Measurements from ENCODE around the gene FHL1.
A peak's percentile ranks its signal among the peaks of the same experiment; 100 is the strongest.
"Not testable (repeated sequence)": the region's sequence is repeated elsewhere in the genome, so short reads cannot be mapped to it uniquely, and the experiment has no call there.

The FHL1 gene

DNA sequence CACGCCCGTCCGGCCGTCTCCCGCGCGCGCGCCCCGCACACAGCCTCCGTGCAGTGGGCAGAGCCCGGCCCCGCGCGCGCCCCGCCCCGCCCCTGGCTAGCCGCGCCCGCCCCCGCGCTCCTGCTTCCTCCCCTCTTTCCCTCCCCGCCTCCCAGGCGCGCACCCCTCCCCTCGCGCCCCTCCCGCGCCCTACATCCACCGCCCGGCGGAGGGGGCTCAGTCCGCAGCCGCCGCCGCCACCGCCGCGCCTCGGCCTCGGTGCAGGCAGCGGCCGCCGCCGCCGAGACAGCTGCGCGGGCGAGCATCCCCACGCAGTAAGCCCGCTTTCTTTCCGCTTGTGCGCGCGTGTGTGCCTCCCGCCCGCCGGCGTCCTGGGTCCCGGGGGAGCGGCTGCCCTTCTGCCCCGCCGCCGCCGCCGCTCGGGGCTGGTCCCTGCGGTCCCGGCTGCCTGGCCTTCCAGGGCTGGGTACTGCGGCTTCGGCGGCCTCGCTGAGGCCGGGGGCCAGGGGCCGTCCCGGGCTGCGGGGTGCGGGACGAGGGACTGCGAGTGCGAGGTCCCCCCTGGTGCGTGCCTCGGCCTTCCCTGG lies at the start of gene FHL1:
Gene FHL1, plus strand, starts transcription at position 219 of the 587 bp plus-strand sequence.
- DNase-seq: no peak

DNA sequence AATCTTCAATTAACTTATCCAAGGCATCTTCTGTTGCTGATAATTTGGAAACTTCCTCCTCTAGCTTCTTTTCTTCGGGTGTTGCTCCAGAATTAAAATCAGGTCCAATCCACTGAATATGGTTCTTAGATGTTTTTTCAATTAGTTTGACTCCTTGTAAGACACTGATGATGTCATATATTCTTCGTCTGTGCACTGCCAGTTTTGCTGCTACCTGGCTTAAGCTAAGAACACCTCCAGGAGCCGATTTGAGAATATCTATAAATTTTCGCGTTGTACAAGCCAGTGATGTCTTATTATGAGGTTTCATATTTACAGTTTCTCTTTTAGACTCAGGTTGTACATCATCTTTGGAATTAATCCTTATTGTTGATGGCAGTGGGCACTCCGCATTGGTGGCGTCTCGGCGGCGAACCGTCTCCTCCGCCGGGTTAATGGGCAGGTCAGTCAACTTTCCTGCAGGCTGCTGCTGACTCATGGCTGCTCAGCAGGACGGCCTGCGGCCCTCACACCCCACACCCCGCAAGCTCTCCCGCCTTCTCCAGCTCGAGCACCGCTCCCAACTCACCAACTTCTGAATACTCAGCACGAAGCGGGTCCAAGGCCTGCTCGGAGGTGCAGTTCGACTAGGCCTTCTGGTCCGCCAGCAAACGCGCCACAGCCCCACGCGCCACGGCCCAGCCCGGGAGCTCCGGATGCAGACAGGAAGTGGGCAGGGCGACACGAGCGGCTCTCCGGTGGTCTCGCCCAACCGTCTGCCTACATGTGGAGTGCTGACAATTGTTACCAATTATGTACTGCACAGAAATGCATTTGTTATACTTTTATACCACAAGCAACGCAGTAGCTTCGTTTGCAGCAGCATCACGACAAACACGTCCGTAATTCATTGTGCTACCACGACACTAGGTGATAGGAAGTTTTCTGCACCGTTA lies 49.2 kb upstream of the FHL1 start:
- DNase-seq: no peak

DNA sequence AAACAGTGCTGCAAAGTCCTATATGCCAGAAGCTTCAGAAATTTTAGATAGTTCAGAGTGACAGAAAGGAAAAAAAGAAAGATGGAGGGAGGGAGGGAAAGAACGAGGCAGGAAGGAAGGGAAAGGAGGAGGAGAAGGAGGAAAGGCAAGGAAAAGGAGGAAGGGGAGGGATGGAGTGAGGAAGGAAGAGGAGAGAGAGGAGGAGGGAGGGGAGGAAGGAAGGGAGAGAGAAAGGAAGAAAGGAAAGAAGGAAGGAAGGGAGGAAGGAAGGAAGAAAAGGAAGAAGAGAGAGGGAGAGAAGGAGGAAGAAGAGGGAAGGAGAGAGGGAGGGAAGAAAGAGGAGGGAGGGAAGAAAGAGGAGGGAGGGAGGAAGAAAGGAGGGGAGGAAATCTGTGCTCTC lies 42.4 kb upstream of the FHL1 start:
- DNase-seq: no peak

DNA sequence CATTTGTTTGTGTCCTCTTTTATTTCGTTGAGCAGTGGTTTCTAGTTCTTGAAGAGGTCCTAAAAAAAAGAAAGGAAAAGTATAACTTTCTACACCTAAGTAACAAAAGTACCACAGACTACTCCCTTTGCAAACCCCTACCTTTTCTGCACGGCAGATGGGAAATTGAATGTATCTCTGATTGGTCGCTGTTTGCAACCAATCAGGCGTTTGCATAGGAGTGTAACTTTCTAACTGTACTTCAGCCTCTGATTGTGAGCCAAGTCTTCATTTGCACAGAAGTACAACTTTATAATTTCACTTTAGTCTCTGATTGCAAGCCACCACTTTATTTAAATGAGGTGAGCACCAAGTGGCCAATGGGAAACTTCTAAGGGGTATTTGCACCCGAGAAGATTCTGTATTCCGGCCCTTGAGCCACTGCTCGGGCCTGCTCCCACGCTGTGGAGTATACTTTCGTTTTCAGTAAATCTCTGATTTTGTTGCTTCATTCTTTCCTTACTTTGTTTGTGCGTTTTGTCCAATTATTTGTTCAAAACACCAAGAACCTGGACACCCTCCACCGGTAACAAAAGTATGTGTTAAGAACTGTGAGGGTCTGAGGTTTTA lies 40.3 kb upstream of the FHL1 start:
- DNase-seq: no peak

DNA sequence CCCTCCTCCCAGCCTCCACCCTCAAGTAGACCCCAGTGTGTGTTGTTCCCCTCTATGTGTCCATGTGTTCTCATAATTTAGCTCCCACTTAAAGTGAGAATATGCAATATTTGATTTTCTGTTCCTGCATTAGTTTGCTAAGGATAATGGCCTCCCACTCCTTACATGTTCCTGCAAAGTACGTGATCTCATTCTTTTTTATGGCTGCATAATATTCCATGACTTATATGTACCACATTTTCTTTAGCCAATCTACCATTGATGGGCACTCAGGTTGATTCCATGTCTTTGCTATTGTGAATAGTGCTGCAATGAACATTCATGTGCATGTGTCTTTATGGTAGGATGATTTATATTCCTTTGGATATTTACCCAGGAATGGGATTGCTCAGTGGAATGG lies 38.4 kb upstream of the FHL1 start:
- DNase-seq: not testable (repeated sequence)

DNA sequence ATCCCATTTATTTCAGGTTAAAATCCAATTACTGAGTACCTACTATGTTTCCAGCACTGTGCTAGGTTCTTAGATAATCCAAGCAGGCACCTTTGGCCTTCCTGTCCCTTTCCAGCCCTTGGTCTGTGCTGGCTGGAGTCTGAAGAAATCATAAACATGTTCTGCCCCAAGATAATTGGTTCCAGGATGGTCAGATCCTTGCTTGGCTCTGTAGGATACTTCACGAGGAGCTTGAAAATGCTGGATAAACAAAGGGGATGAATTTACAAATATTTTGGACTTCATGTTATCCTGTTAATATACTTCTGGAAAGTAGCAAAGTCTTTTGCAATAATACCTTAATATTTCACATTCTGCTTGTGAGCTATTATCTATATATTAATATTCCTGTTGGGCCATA lies 35.0 kb upstream of the FHL1 start:
- DNase-seq: no peak

DNA sequence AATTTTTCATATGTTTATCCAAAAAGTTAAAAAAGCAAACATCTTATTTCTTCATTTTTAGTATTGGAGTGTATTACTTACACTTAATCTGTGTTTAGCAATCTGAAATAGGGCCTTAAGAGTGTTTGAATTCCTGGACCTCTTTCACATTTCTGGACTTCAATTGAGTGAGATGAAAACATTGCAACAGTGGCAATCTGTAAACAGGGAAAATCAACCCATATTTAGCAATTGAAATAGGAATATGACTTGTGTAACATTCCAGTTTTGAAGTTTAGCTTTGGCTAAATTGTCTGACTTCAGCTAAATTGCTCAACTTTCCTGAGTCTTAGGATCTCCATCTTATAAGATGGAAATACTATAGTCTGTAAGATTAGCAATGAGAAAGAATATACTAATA lies 34.6 kb upstream of the FHL1 start:
- DNase-seq: no peak

DNA sequence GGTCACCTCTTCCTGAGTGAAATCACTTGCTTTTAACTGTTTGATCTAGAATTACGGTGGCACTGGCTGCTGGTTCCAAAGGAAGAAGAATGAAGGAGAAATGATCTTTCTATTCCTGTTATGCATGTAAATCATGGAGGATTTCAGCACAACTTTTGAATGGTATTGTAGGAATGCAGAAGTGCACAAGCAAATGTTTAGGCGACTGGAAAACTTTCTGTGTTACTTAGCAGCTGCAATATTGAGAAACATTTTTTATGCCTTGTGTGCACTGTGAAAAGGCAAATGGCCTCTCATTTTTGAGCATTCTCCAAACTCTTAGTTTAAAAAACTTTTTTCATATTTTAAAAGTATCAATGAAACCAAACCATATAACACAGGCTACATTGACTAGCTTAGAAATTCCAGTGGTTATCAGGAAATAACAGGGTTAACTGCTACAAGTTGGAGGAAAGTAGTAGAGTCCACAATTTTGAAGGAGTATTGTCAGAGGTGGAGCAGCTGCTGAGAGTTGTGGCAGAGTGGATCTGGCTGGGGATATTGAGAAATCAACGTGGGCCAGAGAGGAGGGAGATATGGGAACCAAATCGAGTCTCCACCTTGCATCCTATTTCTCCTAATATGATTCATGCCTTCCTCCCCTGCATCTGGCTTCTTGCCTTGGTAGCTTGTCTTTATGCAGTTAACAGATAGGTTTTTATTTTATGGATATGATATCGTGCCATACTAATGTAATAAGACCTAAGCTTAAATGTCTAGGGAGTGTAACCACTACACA lies 32.0 kb upstream of the FHL1 start:
- DNase-seq: no peak

DNA sequence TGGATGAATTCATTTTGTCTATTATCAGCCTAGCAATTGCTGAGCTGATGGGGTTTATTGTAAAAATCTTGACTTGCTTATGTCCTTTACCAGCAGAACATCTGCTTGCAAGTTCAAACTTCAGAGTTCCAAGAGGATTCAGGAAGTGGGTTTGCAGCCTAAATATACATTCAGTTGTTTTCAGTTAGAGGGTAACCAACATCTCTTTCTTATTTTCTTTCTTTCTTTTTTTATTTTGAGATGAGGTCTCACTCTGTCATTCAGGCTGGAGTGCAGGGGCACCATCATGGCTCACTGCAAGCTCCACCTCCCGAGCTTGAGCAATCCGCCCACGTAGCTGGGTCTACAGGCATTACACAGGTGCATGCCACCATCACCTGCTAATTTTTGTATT lies 31.4 kb upstream of the FHL1 start:
- no peak for DNase-seq

DNA sequence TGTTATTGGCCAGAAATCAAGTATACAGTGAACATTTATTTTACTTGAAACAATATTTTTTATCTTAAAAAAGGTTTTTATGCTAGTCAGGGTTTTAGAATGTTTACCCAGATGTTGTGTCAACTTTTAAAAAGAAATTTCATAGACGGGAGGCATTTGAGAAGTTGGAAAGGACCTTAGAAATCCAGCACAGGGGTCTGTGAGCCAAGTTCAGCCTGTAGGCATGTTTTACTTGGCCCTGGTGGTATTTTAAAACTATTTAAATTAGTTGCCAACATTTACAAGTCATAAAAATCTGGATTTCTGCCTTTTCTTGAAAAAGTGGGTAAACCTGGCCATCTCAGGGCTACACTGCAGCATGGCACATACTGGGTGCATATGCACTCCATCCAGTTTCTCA lies 25.5 kb upstream of the FHL1 start:
- DNase-seq: no peak

DNA sequence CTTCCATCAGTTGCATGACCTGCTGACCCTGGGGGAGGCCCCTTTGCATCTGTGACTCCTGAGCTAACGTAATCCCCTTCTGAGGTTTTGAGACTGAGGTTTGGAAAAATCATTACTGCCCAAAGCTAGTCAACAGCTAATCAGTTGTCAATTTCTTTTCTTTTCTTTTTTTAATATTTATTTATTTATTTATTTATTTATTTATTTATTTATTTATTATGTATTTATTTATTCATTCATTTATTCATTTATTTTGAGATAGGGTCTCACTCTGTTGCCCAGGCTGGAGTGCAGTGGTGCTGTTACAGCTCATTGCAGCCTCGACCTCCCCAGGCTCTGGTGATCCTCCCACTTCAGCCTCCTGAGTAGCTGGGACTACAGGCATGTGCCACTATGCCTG lies 25.1 kb upstream of the FHL1 start:
- DNase-seq: no peak

DNA sequence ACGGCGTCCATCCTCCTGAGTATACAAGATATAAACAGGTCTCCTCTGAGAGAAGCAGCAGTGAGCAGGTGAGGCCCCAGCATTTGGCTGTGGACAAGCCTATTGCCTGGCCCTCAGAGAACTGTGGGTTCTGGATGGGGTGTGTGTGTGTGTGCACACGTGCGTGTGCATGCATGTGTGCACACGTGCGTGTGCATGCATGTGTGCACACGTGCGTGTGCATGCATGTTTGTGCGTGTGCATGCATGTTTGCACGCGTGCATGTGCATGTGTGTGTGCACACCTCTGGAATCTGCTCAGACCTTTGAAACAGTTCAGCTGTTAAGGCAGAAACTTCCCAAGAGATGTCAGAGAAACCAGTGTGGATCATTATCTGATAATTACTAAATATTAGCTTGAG lies 22.2 kb upstream of the FHL1 start:
- DNase-seq: no peak

DNA sequence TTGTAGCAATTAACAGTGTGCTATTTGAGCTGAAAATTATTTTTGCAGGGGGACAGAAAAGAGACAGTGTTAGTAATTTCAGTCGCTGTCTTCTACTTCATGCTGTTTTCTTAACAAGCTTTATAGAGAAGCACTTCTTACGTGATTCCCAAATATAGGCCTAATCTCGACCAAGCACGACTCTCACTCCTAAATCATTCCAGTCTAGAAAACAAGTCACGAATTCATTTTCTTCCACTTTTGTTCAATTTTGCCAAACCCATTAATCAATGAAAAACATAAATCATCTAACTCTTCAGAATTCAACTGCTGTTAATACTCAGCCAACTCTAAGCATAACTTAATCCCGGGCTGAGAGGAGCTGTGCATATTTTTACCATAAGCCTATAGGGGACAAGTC lies 21.0 kb upstream of the FHL1 start:
- DNase-seq: no peak

DNA sequence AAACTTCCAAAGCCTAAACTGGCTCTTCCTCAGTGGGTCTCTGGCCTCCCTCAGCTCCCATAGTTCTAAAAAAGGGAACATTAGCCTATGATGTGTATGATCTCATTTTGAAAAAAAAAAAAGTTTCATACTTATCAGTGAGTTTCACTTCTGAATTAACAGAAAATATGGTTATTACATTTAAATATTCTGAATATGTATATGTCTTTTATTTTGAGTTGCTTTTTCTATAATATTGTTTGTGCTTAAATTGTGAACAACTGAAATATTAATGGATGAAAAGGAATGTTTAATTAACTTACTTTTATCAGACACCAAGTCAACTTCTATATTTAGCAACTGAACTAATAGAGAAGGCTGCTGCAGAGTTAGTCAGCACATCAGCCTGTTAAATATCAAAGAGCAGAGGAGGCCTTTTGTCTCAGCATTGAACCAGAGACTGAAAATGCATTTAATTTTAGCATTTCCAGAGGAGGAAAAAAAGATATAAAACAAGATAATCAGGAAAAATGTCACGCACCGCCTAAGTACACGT lies 20.4 kb upstream of the FHL1 start:
- no peak for DNase-seq

DNA sequence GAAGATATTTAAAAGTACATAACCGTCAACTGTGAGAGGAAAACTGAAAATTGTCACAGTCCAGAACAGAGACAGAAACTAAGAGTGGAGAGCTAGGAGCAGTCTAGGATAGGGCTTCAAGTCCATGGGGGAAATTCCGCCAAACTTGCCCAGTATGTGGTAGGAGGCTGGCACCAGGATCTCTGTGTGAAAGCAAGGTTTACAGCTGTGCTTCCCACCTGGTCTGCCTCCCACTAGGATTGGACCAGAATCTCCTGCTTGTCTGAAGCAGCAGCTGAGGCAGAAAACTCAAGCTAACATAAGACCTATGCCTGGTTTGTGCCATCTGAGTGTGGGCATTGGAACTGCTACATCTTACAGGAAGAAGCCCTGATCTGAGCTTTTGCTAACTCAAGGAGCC lies 18.6 kb upstream of the FHL1 start:
- DNase-seq: no peak

DNA sequence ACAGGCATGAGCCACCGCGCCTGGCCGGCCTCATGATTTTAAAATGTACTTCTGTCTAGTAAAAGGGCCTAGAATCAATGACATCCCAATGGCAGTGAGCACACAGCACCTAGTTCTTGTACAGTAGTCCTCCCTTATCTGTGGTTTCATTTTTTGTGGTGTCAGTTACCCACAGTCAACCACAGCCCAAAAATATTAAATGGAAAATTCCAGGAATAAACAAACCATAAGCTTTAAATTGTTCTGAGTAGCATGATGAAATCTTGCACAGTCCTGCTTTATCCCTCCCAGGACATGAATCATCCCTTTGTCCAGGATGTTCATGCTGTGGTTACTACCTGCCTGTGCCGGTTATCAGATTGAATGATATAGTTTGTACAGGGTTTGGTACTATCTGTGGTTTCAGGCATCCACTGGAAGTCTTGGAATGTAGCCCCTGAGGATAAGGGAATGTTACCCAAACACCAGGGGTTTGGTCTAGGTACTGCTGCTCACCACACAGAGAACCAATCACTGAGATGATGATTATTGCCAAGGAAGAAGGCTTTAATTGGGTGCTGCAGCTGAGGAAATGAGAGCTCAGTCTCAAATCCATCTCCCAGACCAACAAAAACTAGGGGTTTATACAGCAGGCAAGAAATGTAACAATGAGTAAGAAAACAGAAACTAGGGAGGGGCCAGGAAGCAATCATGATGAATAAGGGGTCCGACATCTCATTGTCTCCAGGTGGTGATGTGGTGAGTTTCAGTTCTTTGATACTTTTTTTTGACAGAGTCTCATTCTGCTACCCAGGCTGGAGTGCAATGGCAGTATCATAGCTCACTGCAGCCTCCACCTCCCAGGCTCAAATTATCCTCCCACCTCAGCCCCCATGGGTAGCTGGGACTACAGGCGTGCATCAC lies 16.2 kb upstream of the FHL1 start:
- DNase-seq: peak; percentile 16

DNA sequence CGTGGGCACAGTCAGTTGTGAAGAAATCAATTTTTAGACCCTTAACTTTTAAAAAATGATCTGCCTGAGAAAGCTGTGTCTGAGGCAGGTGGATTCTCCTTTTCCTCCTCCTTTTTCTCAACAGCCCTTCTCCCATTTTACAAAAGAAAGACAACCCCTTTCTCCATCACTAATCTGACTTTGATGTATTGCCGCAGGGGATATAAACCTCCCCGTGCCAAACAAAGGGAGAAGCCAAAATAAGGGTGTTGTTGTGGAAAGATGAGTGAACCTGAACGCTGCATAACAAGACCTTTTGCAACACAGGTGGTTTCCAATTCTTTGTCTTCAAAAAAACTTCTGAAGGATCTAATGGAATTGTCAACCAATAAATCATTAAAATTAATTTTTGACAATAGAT lies 8.4 kb upstream of the FHL1 start:
- DNase-seq: no peak

DNA sequence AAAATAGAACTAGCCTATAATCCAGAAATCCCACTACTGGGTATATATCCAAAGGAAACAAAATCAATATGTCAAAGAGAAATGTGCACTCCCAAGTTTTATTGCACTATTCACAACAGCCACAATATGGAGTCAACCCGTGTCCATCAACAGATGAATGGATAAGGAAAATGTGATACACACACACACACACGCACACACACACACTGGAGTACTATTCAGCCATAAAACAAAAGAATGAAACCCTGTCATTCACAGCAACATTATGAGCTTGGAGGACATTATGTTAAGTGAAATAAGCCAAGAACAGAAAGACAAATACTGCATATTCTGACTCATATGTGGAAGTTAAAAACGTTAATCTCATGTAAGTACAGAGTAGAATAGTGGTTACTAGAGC lies 5.8 kb upstream of the FHL1 start:
- no peak for DNase-seq

DNA sequence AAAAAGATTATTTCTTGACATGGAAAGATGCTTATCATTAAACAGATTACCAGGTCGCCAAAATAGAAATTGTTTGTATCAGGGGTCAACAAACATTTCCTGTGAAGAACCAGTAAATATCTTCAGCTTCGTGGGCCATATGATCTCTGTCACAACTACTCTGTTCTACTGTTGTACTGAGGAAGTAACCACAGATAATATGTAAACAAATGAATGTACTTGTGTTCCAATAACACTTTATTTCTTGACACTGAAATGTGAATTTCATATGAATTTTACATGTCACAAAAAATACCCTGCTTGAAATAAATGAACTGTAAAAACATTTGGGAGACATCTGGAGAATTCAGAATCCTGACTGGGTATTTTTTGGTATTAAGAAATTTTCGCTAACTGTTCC lies 4.7 kb upstream of the FHL1 start:
- no peak for DNase-seq

DNA sequence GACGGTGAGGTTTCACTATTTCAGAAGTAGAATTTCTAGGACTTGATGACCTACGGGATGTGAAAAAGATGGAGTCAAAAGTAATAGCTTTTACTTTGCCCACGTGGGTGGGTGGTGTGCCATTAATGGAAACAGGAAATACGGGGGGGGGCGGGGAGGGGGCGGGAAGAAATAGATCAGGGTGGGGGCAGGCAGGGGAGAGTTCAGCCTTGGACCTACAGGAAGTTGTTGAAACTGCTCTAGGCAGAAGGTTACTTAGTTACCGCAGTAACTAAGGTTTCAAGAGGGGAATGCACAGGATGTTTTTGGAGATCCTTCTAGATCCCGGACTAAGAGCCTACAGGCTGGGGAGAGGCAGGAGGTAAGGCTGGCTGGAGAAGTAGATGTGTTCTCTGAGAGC lies 3.6 kb upstream of the FHL1 start:
- no peak for DNase-seq

DNA sequence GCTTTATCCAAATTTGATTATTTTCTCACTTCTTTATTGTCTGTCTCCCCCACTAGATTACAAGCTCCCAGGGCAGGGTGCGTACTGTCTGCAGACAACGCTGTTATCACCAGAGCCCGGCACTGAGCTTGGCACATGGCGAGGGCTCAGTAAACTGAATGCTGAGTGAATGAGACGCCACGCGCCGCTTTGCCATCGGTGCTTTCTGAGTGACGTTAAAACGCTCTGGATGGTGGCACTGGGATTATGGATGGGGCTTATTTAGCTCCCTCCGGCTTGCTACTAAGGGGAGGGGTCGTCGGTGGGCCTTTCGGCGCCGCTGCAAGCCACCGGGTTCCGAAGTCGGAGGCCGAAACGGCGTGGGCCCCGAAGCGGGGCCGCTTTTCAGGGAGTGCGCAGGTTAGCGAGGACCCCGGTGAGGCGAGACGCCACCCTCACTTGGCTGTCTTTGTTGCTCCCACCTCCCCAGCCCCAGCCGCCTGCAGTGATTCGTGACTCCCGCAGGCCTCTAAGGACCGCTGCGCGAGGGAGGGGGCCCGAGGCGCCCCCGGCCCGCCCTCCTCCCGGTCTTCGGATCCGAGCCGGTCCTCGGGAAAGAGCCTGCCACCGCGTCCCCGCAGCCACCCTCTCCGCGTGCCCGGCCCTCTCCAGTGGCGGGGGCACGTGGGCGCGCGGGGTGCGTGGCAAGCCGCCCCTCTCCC lies 569 bp upstream of the FHL1 start:
- DNase-seq: no peak
